Effector CD4-positive, alpha-beta T cell (primary cell): Measurements from ENCODE around the gene HMGCLL1. TPM values are rescaled to one million over a fixed set of nuclear protein-coding genes. Genes with fewer than 3 reads are reported as not detected.

ENCODE experiments used
- DNase-seq: peaks from one replicate; pipeline ENCODE4 v3.0.0-alpha.2; 2020
- total RNA-seq: gene quantifications from one replicate; lab custom pipeline; 2026; lab: John Stamatoyannopoulos, UW

The HMGCLL1 gene
- not detected for total RNA-seq

- no peak for DNase-seq
These were observed at the start of gene HMGCLL1 for GRCh38 chr6:55578537-55579363. Gene HMGCLL1, minus strand, starts transcription at chr6:55579192. Its CDS starts 137 bp downstream, at chr6:55579055.

DNA sequence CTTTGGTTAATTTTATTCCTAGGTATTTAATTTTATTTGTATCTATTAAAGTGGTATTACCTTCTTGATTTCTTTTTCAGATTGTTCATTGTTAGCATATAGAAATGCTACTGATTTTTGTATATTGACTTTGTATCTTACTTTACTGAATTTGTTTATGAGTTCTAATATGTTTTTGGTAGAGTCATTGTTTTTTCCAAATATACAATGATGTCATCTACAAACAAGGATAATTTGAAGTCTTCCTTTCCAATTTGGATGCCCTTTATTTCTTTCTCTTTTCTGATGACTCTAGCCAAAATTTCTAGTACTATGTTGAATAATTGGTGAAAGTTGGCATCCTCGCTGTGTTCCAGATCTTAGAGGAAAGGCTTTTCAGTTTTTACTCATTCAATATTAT, 43.0 kb upstream of the HMGCLL1 start:
- DNase-seq, result no peak

DNA sequence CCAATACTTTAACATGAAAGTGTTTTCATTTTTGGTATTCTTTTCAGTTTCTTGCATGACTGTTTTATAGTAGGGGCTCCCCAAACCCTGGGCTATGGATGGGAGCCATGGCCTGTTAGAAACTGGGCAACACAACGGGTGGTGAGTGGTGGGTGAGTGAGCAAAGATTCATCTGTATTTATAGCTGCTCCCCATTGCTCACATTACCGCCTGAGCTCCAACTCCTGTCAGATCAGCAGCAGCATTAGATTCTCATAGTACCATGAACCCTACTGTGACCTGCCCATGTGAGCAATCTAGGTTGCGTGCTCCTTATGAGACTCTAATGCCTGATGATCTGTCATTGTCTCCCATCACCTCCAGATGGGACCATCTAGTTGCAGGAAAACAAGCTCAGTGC, 42.3 kb upstream of the HMGCLL1 start:
- no peak for DNase-seq

DNA sequence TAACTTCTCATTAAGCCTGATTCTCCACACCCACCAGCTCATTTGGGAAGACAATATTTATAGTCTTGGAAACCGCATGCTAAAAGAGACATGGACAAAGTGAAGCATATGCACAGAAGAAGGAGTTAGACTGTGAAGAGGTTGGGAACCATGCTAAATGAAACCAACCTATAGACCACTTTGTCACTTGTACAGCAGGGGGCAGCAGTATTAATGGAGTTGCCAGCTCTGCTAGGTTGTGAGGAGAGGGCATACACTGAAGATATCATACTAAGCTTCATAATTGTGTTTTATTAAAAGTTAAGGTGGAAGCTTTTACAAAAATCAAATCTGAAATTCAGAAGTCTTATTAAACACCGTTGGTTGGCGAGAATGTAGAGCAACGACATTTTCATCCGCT, 38.3 kb upstream of the HMGCLL1 start:
- DNase-seq, result no peak

DNA sequence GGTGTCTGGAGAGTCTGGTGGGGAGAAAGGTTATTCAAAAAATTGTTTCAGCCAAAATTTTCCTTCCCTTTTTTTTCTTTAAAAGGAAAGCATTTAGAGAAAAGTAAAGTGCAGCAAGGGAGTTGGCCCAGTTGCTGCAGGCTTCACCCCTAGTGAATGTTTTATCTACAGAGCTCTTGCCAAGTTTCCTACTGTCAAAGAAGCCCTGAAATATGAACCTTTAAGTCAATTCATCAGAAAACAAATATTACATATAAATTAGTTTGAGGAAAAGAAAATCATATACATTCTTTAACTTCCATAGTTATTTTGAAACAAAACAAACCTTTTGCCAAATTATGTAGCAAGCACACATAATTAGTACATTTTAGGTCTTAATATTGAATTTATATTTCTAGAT, 25.0 kb upstream of the HMGCLL1 start:
- no peak for DNase-seq

- no peak for DNase-seq
These were observed 22.1 kb upstream of the HMGCLL1 start for GRCh38 chr6:55601120-55601519.

- no peak for DNase-seq
These were observed 15.4 kb upstream of the HMGCLL1 start for GRCh38 chr6:55594442-55594841.

DNA sequence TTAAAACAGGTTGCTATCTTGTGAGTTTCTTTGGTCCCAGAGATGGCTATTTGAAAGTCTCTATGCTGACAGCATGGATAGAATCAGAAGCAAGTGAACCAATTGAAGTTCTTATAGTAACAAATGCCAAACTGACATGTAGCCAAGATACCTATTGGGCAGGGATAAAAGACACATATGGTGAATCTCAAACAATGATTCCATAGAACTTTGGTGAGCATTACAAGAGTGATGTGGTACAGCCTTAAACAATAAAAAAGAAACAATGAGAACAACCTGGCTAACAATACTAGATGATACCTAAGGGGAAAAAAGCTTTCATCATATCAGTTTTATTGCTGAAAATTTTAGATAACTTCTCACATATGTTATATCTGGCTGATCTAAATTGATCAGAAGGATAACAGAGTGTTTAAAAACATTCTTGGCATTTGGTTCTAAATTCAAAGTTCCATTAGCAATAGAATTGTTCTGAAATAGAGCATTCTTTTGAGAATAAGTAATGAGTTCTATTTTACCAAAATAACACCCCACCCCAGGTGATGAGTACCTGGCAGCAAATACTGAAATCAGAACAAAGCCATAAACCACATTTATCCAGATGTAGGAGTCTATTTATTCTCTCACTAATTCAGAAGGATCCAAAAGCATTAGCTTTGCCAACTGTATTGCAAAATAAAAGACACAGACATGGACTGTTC, 5.8 kb upstream of the HMGCLL1 start:
- DNase-seq, result no peak

GRCh38 chr6:55576811-55577210, 2.2 kb downstream of the HMGCLL1 start:
- no peak for DNase-seq

GRCh38 chr6:55574556-55574955, 4.4 kb downstream of the HMGCLL1 start:
- no peak for DNase-seq

DNA sequence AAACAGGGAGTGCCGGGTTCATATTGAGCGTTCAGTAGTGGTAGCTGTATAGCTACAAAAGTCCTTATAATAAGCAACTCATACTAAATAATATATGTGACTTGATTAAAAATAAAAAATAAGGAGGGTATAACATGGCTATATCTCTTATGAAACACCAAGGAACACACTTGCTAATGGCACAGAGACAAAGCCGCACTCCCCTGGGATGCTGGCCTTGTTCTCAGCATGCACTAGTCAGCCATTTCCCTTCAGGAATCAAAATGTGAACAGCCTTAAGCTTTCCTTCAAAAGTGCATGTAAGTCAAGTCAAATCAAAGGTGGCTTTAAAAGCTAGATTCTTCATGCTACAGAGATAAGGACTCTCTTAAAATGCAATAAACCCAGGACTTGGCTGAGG, 9.4 kb downstream of the HMGCLL1 start:
- no peak for DNase-seq

DNA sequence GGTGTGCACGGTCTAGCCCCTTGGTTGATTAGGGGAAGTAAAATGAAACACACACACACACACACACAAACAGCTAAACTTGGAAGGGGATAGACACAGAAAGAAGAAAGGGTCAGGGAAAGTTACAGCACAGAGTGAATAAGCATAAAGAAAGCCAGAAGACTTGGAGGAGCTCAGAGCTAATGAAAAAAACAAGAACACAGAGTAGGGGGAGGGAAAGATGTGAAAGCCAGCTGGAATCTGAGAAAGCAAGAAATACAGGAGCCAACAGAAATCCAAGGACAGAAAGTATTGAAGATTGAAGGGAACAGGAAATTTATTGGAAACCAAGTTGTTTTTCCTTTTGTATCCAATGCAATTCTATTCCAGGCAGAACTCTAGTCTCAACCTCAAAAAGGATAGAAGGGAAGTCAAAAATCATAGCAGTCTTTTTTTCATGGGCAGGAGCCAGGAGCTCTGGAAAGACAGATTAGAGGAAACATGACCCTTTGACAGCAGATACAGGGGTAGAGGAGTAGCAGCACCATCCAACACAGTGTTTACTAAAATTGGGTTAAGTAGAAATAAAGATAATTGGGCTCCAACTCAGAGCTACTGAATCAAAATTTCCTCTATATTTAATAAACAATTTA, 10.1 kb downstream of the HMGCLL1 start:
- no peak for DNase-seq

DNA sequence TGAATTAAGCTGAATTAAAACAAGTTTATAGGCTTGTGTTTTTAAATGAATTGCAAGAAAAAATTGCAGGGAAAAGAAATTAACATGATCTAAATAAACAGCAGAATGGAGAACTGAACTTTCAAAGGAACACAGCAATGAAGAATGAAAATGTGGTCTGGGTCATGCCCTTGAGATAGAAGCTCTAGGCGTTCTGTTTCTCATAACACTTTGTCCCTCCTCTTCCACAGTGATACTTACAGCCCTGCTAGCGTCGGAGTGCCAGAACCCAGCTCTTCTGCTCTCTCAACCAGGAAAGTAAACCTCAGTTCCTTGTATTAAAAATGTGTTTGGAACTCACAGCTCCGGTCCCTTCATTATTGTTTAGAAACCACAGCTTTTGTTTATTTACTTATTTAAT, 11.4 kb downstream of the HMGCLL1 start:
- no peak for DNase-seq

DNA sequence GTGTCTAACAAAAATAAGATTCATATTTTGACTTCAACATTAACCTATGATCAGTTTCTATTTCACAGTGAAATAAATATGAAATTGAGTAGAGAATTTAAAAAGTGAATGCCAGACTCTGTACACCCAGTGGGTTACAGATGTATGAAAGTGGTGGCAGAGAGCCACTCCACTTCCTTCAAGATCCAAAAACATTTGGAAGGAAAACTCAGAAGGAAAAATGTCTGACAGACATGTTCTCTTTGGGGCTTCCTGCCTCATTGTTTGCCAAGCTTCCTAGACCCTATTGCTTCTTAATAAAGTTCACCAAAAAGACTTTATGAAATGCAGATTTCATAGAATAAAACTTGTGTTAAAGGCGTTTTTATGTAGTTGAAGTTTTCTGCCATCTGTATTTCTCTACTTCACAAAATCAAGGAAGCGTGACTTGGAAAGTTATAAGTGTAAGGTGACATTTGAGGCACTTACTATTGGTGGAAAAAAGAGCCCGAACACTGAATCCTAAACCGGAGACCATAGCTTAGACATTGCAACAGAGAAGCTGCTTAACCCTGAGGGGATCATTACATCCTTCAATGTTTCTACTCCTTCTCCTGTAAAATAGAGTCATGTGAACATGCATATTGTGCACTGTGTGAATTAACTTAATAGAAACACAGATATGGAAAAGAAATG, 12.8 kb downstream of the HMGCLL1 start:
- DNase-seq, result no peak

- DNase-seq, result no peak
These were observed 16.7 kb downstream of the HMGCLL1 start for GRCh38 chr6:55562318-55562717.

- DNase-seq, result no peak
These were observed 18.6 kb downstream of the HMGCLL1 start for GRCh38 chr6:55560290-55560885.

GRCh38 chr6:55557146-55557545, 21.8 kb downstream of the HMGCLL1 start:
- no peak for DNase-seq

DNA sequence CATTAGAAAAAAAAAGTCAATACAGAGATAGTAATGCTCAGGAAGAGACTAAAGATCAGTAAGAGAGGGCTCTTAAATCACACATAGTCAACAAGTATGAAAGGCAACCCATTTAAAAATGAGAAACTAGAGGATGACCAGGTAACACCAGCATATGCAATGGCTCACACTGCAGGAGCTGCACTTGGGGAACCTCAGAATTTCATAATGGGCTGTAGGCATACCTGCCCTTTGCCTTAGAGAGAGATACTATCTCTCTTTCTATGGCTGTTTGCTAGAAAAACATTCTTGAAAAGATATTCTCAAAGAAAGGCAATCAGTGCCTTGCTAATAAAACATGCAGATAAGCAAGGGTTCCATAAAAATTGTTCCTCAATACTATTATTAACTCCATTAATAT, 33.2 kb downstream of the HMGCLL1 start:
- DNase-seq, result no peak

GRCh38 chr6:55543633-55544309, 35.2 kb downstream of the HMGCLL1 start:
- no peak for DNase-seq

DNA sequence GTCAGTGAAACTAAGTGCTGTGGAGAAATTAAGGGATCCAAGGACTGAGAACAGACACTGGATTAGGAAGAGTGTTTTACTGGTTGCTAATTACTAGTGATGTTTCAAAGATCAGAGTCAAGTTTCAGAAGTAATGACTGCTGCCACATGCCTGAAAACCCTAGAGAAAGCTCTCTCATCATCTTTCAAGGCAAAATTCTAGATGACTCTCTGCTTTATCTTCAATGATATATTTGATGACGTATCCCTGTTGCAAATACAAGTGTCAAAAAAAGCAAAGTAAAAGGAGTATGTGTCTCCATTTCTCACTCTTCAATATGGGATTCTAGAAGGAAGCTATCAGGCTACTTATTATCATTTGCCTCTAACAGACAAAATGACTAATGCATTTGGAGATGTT, 38.0 kb downstream of the HMGCLL1 start:
- no peak for DNase-seq

- no peak for DNase-seq
These were observed 42.5 kb downstream of the HMGCLL1 start for GRCh38 chr6:55536391-55536956.

DNA sequence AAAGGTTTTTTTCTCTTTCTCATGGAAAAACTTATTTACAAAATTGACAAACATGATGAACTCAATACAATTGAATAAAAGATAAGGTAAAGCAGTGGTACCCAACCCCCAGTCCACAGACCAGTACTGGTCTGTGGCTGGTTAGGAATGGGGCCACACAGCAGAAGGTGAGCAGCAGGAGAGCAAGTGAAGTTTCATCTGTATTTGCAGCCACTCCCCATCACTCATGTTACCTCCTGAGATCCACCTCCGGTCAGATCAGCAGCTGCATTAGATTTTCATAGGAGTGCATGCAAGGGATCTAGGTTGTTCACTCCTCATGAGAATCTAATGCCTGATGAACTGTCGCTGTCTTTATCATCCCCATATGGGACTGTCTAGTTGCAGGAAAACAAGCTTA, 47.5 kb downstream of the HMGCLL1 start:
- no peak for DNase-seq
